Dermis microvascular lymphatic vessel endothelial cell (primary cell): ENCODE measurements around the gene JAKMIP1. TPM values are rescaled to one million over a fixed set of nuclear protein-coding genes. Genes with fewer than 3 reads are reported as not detected.

Experiments
- DNase-seq, 2 donors: peaks; one replicate each; pipeline versions ENCODE4 v3.0.0 to v3.0.0-alpha.2; 2010; ENCODE audit warnings: low read depth in 2 of 2
- total RNA-seq: library from RNA; depleted of rRNA; stranded (reverse); fragments of >200 nt; gene quantifications from 2 replicates; pipeline ENCODE4 v1.2.1, GENCODE V29; 2014

Gene JAKMIP1
- total RNA-seq = not detected in 2 replicates

DNA sequence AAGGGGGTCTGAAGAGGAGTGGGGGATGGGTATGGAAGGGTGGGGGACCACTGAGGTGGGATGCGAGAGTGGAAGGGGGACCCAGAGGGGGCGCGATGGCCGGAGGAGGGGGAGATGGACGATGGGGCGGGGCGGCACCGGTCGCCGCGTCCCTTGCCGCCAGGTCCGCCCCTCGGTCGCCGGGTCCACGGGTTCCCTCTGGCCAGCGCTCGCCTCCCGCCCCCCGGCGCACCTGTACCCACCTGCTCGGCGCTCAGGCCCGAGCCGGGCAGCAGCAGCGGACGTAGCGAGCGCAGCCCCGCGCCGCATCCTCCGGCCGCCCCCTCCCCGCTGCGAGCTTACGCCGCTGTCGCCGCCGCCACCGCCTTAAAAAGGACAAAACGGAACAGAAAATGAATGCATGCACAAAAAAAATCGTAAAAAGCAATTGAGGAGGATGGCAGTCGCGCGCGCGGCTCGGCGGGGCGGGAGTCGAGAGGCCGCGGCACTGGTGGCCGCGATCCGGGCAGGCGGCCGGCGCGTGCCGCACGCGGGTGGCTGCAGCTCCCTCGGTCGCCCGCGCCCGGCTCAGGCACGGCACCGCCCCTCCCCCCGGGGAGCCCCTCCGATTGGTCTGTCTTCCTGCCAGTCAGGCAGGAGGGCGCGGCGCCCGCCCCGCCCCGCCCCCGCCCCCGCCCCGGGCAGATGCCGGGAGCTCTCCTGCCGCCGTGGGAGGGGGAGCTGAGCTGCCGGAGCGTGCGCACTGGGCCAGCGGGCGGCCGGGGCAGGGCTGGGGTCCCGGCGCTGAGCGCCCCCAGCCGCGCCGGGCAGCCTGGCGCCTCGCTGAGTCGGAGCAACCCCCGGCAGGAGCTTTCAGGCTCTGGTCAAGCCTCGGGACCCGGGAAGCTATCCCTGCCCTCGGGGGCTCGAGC, at the start of gene JAKMIP1:
Gene JAKMIP1 (minus strand): TSS at position 539 of the 911 bp plus-strand sequence. CDS start 87,699 bp downstream, outside the sequence.
- DNase-seq = peak; percentile 36 to 76

- DNase-seq = no peak
Measured at GRCh38 chr4:6248394-6248793, 48.0 kb upstream of the JAKMIP1 start.

GRCh38 chr4:6246170-6246634, 45.9 kb upstream of the JAKMIP1 start:
- DNase-seq = no peak

DNA sequence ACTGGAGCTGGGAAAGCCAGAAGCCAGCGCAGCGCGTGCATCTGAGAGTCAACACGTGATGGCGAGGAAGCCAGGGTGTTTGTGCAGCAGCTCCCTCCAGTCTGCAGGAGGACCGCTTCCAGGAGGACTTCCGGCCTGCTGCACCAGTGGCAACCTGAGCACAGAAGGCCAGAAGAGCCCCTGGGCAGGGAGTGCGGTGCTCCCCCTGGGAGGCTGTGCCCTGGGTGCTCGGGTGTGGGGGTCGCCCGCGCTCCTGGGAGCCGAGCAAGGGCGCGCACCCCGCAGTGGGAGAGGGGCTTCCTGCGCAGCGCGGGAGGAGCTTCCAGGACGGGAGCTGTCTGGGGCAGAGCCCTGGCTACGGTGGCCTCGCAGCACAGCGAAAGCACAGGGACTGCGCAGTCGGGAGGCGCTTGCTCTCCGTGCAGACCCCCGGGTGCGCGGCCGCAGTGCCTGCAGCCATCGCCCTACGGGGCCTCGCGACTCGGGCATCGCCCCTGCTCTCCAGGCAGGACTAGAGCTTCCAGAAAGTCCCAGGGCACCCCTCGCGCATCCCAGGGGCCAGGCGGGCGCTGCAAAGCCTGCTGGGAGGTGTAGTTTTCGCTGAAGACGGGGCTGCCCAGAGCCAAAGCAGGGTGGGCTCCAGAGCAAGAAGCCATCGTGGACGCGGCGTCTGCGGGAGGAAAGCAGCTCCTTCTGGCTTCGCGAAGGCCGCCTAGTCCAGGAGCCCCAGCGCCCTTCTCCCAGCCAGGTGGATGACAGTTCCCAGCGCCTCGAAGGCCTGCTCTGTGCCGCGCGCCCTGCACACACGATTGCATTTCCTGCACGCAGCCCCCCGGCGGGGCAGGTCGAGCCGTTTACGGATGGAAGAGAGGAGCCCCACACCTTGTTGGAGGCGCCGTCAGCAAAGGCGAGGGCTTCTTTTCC, 45.2 kb upstream of the JAKMIP1 start:
- DNase-seq = peak in 1 of 2 donors; percentile 12

GRCh38 chr4:6242271-6243029, 42.1 kb upstream of the JAKMIP1 start:
- no peak for DNase-seq

- no peak for DNase-seq
Measured at GRCh38 chr4:6241062-6241845, 40.9 kb upstream of the JAKMIP1 start.

DNA sequence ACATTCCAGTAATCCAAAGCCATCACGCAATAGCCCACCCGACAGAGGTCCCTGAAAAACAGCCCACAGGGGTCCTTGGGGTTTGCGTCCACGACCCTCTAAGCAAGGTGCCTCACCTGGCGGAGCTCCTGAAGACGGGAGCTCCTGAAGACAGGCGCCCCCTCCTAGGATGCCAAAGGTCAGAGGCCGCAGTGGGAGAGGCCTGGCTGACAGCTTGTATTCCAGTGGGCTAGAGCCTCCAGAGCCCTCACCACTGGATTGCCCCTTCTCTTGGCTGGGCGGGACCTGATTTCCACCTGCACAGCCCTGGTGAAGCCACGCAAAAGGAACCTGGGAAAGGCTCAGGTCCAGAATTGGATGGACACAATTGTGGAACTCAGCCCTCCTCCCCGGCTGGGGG, 39.6 kb upstream of the JAKMIP1 start:
- no peak for DNase-seq

- no peak for DNase-seq
Measured at GRCh38 chr4:6239486-6239885, 39.1 kb upstream of the JAKMIP1 start.

GRCh38 chr4:6236816-6237390, 36.6 kb upstream of the JAKMIP1 start:
- DNase-seq = no peak

GRCh38 chr4:6235901-6236640, 35.7 kb upstream of the JAKMIP1 start:
- no peak for DNase-seq

- DNase-seq = no peak
Measured at GRCh38 chr4:6235012-6235411, 34.7 kb upstream of the JAKMIP1 start.

- no peak for DNase-seq
Measured at GRCh38 chr4:6233929-6234328, 33.6 kb upstream of the JAKMIP1 start.

- no peak for DNase-seq
Measured at GRCh38 chr4:6232836-6233785, 32.8 kb upstream of the JAKMIP1 start.

DNA sequence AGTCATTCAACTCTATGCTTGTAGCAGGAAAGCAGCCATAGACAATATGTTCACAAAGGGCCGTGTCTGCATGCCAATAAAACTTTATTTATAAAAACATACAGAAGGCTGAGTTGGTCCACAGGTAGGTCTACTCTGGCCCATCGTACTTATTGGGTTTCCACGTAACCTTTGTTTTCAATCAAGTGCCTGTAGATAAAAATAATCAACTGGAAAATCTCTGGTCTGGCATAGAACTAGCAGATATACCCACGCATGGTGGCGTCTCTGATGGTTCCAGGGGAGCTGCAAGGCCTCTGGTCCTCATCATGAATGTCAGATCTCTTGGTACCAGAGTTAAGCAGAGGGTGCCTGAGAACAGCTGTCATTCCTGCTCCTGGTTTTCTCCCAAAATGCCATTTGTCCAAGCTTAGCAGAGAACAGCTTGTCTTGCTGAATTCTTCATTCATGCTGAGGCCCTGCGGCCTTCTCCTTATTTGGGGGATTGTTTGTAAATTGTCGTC, 31.4 kb upstream of the JAKMIP1 start:
- no peak for DNase-seq

- no peak for DNase-seq
Measured at GRCh38 chr4:6230827-6231662, 30.7 kb upstream of the JAKMIP1 start.

DNA sequence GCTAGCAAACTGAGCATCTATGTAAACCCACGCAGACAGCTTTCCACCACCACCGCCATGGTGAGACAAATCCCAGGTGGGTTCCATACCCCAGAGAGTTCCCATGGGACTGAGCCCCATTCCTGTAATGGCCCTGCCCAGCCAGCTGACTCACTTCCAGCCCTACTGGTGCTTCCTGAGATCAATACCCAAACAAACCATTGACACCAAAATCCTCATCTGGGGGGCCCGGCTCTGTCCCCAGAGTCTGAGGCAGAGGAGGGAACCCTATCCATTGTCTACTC, 30.1 kb upstream of the JAKMIP1 start:
- DNase-seq = no peak
